HCT116 (cell line): ENCODE results near the gene KLHL11.

Experiments used
- CEBPB ChIP-seq: IDR thresholded peaks from 2 replicates; pipeline ENCODE4 v1.6.1; 2012; ENCODE audit warnings: low read depth
- CTCF ChIP-seq, 3 experiments: fragments of 200-600 bp in 1 of 3; sonication (generic) in 1 of 3; IDR thresholded peaks in 2 of 3; conservative IDR thresholded peaks in 1 of 3; 2 replicates each; pipeline ENCODE4 v1.5.1; 2012 to 2017; ENCODE audit warnings: low read depth in 2 of 3, low read length in 2 of 3, antibody characterized with exemption in 1 of 3, borderline replicate concordance in 1 of 3, control low read depth in 1 of 3, mild to moderate bottlenecking in 1 of 3, mixed read lengths in 1 of 3, mixed run types in 1 of 3, moderate library complexity in 1 of 3; ENCODE audit not compliant: insufficient read depth in 1 of 3
- EZH2 ChIP-seq: fragments of 200-600 bp; sonication (generic); IDR thresholded peaks from 2 replicates; pipeline ENCODE4 v1.6.1; 2017; ENCODE audit warnings: antibody characterized with exemption, mixed run types
- JUND ChIP-seq: IDR thresholded peaks from 2 replicates; pipeline ENCODE4 v1.6.1; 2012
- MAX ChIP-seq: IDR thresholded peaks from 2 replicates; pipeline ENCODE4 v1.6.1; 2012
- POLR2A ChIP-seq: IDR thresholded peaks from 2 replicates; pipeline ENCODE4 v1.7.0; 2011; ENCODE audit warnings: borderline replicate concordance; ENCODE audit not compliant: insufficient read depth, insufficient read length; ENCODE audit errors: extremely low read depth
- POLR2AphosphoS5 ChIP-seq: IDR thresholded peaks from 2 replicates; pipeline ENCODE4 v1.6.1; 2011; ENCODE audit warnings: mild to moderate bottlenecking, low read depth, low read length, moderate library complexity
- REST ChIP-seq: IDR thresholded peaks from 2 replicates; pipeline ENCODE4 v1.6.1; 2012; ENCODE audit warnings: low read depth
- SP1 ChIP-seq: IDR thresholded peaks from 2 replicates; pipeline ENCODE4 v1.6.1; 2012; ENCODE audit warnings: low read depth
- SRF ChIP-seq: IDR thresholded peaks from 2 replicates; pipeline ENCODE4 v1.6.1; 2012; ENCODE audit warnings: low read depth
- TCF7L2 ChIP-seq: IDR thresholded peaks from 2 replicates; pipeline ENCODE4 v1.7.0; 2011; ENCODE audit warnings: borderline replicate concordance, inconsistent platforms; ENCODE audit not compliant: insufficient read depth, insufficient read length; ENCODE audit errors: extremely low read depth
- YY1 ChIP-seq: IDR thresholded peaks from 2 replicates; pipeline ENCODE4 v1.6.1; 2011; ENCODE audit warnings: low read length, low read depth, moderate library complexity, mild to moderate bottlenecking; ENCODE audit not compliant: insufficient replicate concordance; ENCODE audit errors: extremely low read depth

- no peak for TF ChIP-seq EZH2
- no peak for TF ChIP-seq CTCF (IDR thresholded peaks at IDR 0.05 in 2 of 3, conservative IDR thresholded peaks at IDR 0.05 in 1 of 3; ENCODE audit: borderline replicate concordance in 1 of 3, insufficient read depth in 1 of 3, low read depth in 2 of 3, low read length in 2 of 3)
- TF ChIP-seq TCF7L2, result no peak
- no peak for TF ChIP-seq CEBPB
- no peak for TF ChIP-seq JUND
- no peak for TF ChIP-seq SP1
- no peak for TF ChIP-seq REST
- TF ChIP-seq POLR2AphosphoS5, result no peak
- TF ChIP-seq POLR2A, result no peak
- no peak for TF ChIP-seq MAX
- no peak for TF ChIP-seq SRF
- no peak for TF ChIP-seq YY1
Observed at GRCh38 chr17:41912925-41913324, 47.7 kb upstream of the KLHL11 start.
